Neutrophil (primary cell): ENCODE measurements around the gene ZNF511.

Experiments
- H3K27ac ChIP-seq: fragments of 200-600 bp; sonication (generic); 2 replicates; pipeline ENCODE4 v1.5.1; 2016; ENCODE audit warnings: mild to moderate bottlenecking, moderate library complexity
- H3K27me3 ChIP-seq: fragments of 200-600 bp; sonication (generic); 2 replicates; pipeline ENCODE4 v1.6.0; 2016; ENCODE audit warnings: mild to moderate bottlenecking
- H3K36me3 ChIP-seq: fragments of 200-600 bp; sonication (generic); 2 replicates; pipeline ENCODE4 v1.5.1; 2017
- H3K4me1 ChIP-seq, 2 experiments: fragments of 200-600 bp in 1 of 2; sonication (generic) in 1 of 2; 1 replicate in 1 of 2; 2 replicates in 1 of 2; pipeline versions ENCODE4 v1.5.1 to v1.6.1; 2013 to 2016; ENCODE audit warnings: low read depth in 1 of 2, low read length in 1 of 2, mild to moderate bottlenecking in 1 of 2, moderate library complexity in 1 of 2; ENCODE audit not compliant: control insufficient read depth in 1 of 2, insufficient read depth in 1 of 2
- H3K4me3 ChIP-seq, 2 experiments: fragments of 200-600 bp in 1 of 2; sonication (generic) in 1 of 2; 1 replicate in 1 of 2; 2 replicates in 1 of 2; pipeline ENCODE4 v1.5.1; 2013 to 2016; ENCODE audit warnings: low read depth in 1 of 2, low read length in 1 of 2, mild to moderate bottlenecking in 1 of 2, moderate library complexity in 1 of 2
- H3K9me3 ChIP-seq: fragments of 200-600 bp; sonication (generic); 2 replicates; pipeline ENCODE4 v1.5.1; 2016
- TF ChIP-seq, protein P1 (sequence below): fragments of 200-600 bp; sonication (generic); IDR thresholded peaks from 2 replicates; pipeline ENCODE4 v1.5.1; 2016; ENCODE audit warnings: antibody characterized with exemption

The ZNF511 gene

GRCh38 chr10:133310789-133311188, 2.1 kb downstream of the ZNF511 start:
- Histone ChIP-seq H3K27ac (no peak overlapping the region), H3K4me3 (no peak overlapping the region), H3K36me3 (peaks cover 13% of the 10 kb centered on the region), H3K9me3 (no peaks in the 10 kb centered on the region), H3K4me1 (peaks cover 16 to 30% of the 10 kb centered on the region in 2 experiments), H3K27me3 (peaks cover 7% of the 10 kb centered on the region)
- TF ChIP-seq, protein P1, sequence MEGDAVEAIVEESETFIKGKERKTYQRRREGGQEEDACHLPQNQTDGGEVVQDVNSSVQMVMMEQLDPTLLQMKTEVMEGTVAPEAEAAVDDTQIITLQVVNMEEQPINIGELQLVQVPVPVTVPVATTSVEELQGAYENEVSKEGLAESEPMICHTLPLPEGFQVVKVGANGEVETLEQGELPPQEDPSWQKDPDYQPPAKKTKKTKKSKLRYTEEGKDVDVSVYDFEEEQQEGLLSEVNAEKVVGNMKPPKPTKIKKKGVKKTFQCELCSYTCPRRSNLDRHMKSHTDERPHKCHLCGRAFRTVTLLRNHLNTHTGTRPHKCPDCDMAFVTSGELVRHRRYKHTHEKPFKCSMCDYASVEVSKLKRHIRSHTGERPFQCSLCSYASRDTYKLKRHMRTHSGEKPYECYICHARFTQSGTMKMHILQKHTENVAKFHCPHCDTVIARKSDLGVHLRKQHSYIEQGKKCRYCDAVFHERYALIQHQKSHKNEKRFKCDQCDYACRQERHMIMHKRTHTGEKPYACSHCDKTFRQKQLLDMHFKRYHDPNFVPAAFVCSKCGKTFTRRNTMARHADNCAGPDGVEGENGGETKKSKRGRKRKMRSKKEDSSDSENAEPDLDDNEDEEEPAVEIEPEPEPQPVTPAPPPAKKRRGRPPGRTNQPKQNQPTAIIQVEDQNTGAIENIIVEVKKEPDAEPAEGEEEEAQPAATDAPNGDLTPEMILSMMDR = no peak

DNA sequence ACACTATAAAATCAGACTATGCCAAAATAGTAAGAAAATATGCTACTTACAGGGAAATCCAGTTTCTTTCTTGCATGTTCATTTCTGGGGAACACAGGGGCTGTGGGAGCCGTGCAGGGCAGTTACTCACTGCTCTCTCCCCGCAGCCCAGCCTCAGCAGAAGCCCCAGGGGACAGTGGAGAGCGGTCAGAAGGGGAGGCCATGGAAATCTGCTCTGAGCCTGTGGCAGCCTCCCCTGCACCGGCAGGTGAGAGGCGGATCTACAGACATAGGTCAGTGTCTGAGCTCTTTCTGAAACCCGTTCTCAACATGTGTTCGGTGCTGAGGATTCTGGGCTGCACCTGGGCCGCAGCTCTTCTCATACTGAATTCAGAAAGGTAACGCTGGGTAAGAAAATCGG, 2.9 kb downstream of the ZNF511 start:
- H3K4me3 ChIP-seq = no peak overlapping the region
- H3K4me1 ChIP-seq = peaks cover 16 to 26% of the 10 kb centered on the region in 2 experiments
- peaks cover 12% of the 10 kb centered on the region for H3K27me3 ChIP-seq
- no peak overlapping the region for H3K27ac ChIP-seq
- TF ChIP-seq, protein P1 = no peak
- no peaks in the 10 kb centered on the region for H3K9me3 ChIP-seq
- H3K36me3 ChIP-seq = peaks cover 13% of the 10 kb centered on the region

- Histone ChIP-seq H3K27ac (no peak overlapping the region), H3K27me3 (peaks cover 12% of the 10 kb centered on the region), H3K4me3 (no peak overlapping the region), H3K36me3 (peaks cover 13% of the 10 kb centered on the region), H3K4me1 (peaks cover 14 to 21% of the 10 kb centered on the region in 2 experiments), H3K9me3 (no peaks in the 10 kb centered on the region)
- TF ChIP-seq, protein P1 = no peak
These were observed 3.5 kb downstream of the ZNF511 start for GRCh38 chr10:133312016-133312768.

GRCh38 chr10:133312769-133313145, 4.0 kb downstream of the ZNF511 start:
- no peaks in the 10 kb centered on the region for H3K9me3 ChIP-seq
- H3K36me3 ChIP-seq = peaks cover 13% of the 10 kb centered on the region
- TF ChIP-seq, protein P1 = no peak
- no peak overlapping the region for H3K27ac ChIP-seq
- peaks cover 12% of the 10 kb centered on the region for H3K27me3 ChIP-seq
- no peak overlapping the region for H3K4me3 ChIP-seq
- peaks cover 8 to 15% of the 10 kb centered on the region in 2 experiments for H3K4me1 ChIP-seq

- Histone ChIP-seq H3K36me3 (peaks cover 13% of the 10 kb centered on the region), H3K4me1 (peaks cover 4 to 11% of the 10 kb centered on the region in 2 experiments), H3K4me3 (no peak overlapping the region), H3K9me3 (no peaks in the 10 kb centered on the region), H3K27me3 (peaks cover 12% of the 10 kb centered on the region), H3K27ac (no peak overlapping the region)
- TF ChIP-seq, protein P1 = no peak
These were observed 4.5 kb downstream of the ZNF511 start for GRCh38 chr10:133313192-133313591.
